ENCODE results near the gene TUNAR.

The TUNAR gene

GRCh38 chr14:95885866-95886265 is 9.2 kb downstream of the TUNAR start:
- Histone ChIP-seq H3K4me1 (ENCODE audit: insufficient read depth, low read length, severe bottlenecking) (peaks cover 18% of the 10 kb centered on the region), H4K20me1 (ENCODE audit: insufficient read depth, low read length) (no peaks in the 10 kb centered on the region), H3K9me2 (ENCODE audit: low read depth, low read length) (no peaks in the 10 kb centered on the region), H2AFZ (ENCODE audit: low read length) (no peak overlapping the region), H3K79me2 (ENCODE audit: insufficient read depth, low read length) (no peaks in the 10 kb centered on the region), H3K27me3 (ENCODE audit: insufficient read depth, low read length) (peaks cover 5% of the 10 kb centered on the region; the same call in 1 of the 2 replicates), H3K9me3 (ENCODE audit: low read length) (no peaks in the 10 kb centered on the region), H3K4me2 (ENCODE audit: low read length) (no peak overlapping the region), H3K4me3 (ENCODE audit: low read depth, low read length, poor library complexity, severe bottlenecking) (no peak overlapping the region), H3F3A (ENCODE audit: insufficient read depth, low read length) (no peaks in the 10 kb centered on the region), H3K9ac (ENCODE audit: low read length) (no peak overlapping the region), H3K36me3 (ENCODE audit: insufficient read depth, low read length) (no peaks in the 10 kb centered on the region), H3K27ac (ENCODE audit: low read depth, low read length, poor library complexity, severe bottlenecking) (no peak overlapping the region)
- TF ChIP-seq CTCF (IDR thresholded peaks at IDR 0.05; ENCODE audit: low read length) = no peak
- TF ChIP-seq EZH2 (IDR thresholded peaks at IDR 0.05; ENCODE audit: borderline replicate concordance, low read length) = no peak

GRCh38 chr14:95886366-95887056 is 9.9 kb downstream of the TUNAR start:
- peaks cover 18% of the 10 kb centered on the region for H3K4me1 ChIP-seq (ENCODE audit: insufficient read depth, low read length, severe bottlenecking)
- H3K79me2 ChIP-seq (ENCODE audit: insufficient read depth, low read length) = no peaks in the 10 kb centered on the region
- H3K9me2 ChIP-seq (ENCODE audit: low read depth, low read length) = no peaks in the 10 kb centered on the region
- no peaks in the 10 kb centered on the region for H3K9me3 ChIP-seq (ENCODE audit: low read length)
- H2AFZ ChIP-seq (ENCODE audit: low read length) = no peak overlapping the region
- no peak overlapping the region for H3K4me2 ChIP-seq (ENCODE audit: low read length)
- no peak overlapping the region for H3K9ac ChIP-seq (ENCODE audit: low read length)
- TF ChIP-seq EZH2 (IDR thresholded peaks at IDR 0.05; ENCODE audit: borderline replicate concordance, low read length) (no peak), CTCF (IDR thresholded peaks at IDR 0.05; ENCODE audit: low read length) (no peak)
- H3K4me3 ChIP-seq (ENCODE audit: low read depth, low read length, poor library complexity, severe bottlenecking) = no peak overlapping the region
- H3F3A ChIP-seq (ENCODE audit: insufficient read depth, low read length) = no peaks in the 10 kb centered on the region
- H3K27me3 ChIP-seq (ENCODE audit: insufficient read depth, low read length) = peaks cover 5% of the 10 kb centered on the region; the same call in 1 of the 2 replicates
- H4K20me1 ChIP-seq (ENCODE audit: insufficient read depth, low read length) = no peaks in the 10 kb centered on the region
- H3K36me3 ChIP-seq (ENCODE audit: insufficient read depth, low read length) = no peaks in the 10 kb centered on the region
- no peak overlapping the region for H3K27ac ChIP-seq (ENCODE audit: low read depth, low read length, poor library complexity, severe bottlenecking)

- H2AFZ ChIP-seq (ENCODE audit: low read length) = no peak overlapping the region
- no peak overlapping the region for H3K4me2 ChIP-seq (ENCODE audit: low read length)
- no peak for TF ChIP-seq EZH2 (IDR thresholded peaks at IDR 0.05; ENCODE audit: borderline replicate concordance, low read length)
- TF ChIP-seq CTCF (IDR thresholded peaks at IDR 0.05; ENCODE audit: low read length) = no peak
- no peak overlapping the region for H3K9ac ChIP-seq (ENCODE audit: low read length)
- H3K4me3 ChIP-seq (ENCODE audit: low read depth, low read length, poor library complexity, severe bottlenecking) = no peak overlapping the region
- H3K4me1 ChIP-seq (ENCODE audit: insufficient read depth, low read length, severe bottlenecking) = peaks cover 18% of the 10 kb centered on the region
- H3K9me2 ChIP-seq (ENCODE audit: low read depth, low read length) = no peaks in the 10 kb centered on the region
- H3K27ac ChIP-seq (ENCODE audit: low read depth, low read length, poor library complexity, severe bottlenecking) = no peak overlapping the region
- no peaks in the 10 kb centered on the region for H3K36me3 ChIP-seq (ENCODE audit: insufficient read depth, low read length)
- H3K79me2 ChIP-seq (ENCODE audit: insufficient read depth, low read length) = no peaks in the 10 kb centered on the region
- peaks cover 5% of the 10 kb centered on the region; the same call in 1 of the 2 replicates for H3K27me3 ChIP-seq (ENCODE audit: insufficient read depth, low read length)
- H4K20me1 ChIP-seq (ENCODE audit: insufficient read depth, low read length) = no peaks in the 10 kb centered on the region
- no peaks in the 10 kb centered on the region for H3F3A ChIP-seq (ENCODE audit: insufficient read depth, low read length)
- H3K9me3 ChIP-seq (ENCODE audit: low read length) = no peaks in the 10 kb centered on the region
Observed at GRCh38 chr14:95887351-95887750, 10.7 kb downstream of the TUNAR start.

Data from OCI-LY1 (cell line).